HepG2 (cell line): ENCODE results near the gene CLNS1A. TPM values are rescaled to one million over a fixed set of nuclear protein-coding genes. Genes with fewer than 3 reads are reported as not detected.

Source experiments
- ATAC-seq: fragments of 200-7000 bp; cut with Tn5 transposase; 3 replicates; pipeline ENCODE4 v1.9.1; 2020; ENCODE audit warnings: mild to moderate bottlenecking, moderate library complexity
- BruUV-seq: library from RNA; stranded (reverse); fragments of 400-500 nt; replicated peaks from 2 replicates; lab custom pipeline; 2021; lab: Mats Ljungman, UMichigan
- CTCF ChIA-PET: fragments of 300-600 bp; formaldehyde crosslinking; extraction: SDS; loops from one replicate; lab custom pipeline; 2021; ENCODE audit warnings: low total read pairs, inconsistent platforms, low intra/inter-chr PET ratio; lab: Yijun Ruan, JAX
- POLR2A ChIA-PET: fragments of 350-600 bp; sonication (Branson Sonifier 250); formaldehyde crosslinking; loops from one replicate; lab custom pipeline; 2020; ENCODE audit warnings: antibody characterized with exemption, inconsistent platforms; lab: Yijun Ruan, JAX
- DNase-seq: peaks from one replicate; pipeline ENCODE4 v3.0.0-alpha.2; 2015; ENCODE audit warnings: low spot score
- FAIRE-seq: peaks from 3 replicates; lab custom pipeline; 2011; peaks lifted over from hg19 to GRCh38; lab: Jason Lieb, UNC
- H2AFZ ChIP-seq: one replicate; pipeline ENCODE4 v1.6.1; 2011; ENCODE audit warnings: low read length, inconsistent platforms
- H3K27ac ChIP-seq: fragments of 300-600 bp; 3 replicates; pipeline ENCODE4 v1.8.0; 2011; ENCODE audit warnings: mixed run types, mild to moderate bottlenecking, mixed read lengths, low read length, inconsistent platforms; ENCODE audit not compliant: insufficient read depth; ENCODE audit errors: extremely low read length
- H3K27me3 ChIP-seq, 2 experiments: fragments of 200-600 bp in 1 of 2; 2 replicates in 1 of 2; 3 replicates in 1 of 2; pipeline versions ENCODE4 v1.6.0 to v1.8.0; 2011; ENCODE audit warnings: low read length in 2 of 2, mild to moderate bottlenecking in 2 of 2, moderate library complexity in 2 of 2, inconsistent platforms in 1 of 2; ENCODE audit not compliant: insufficient read depth in 2 of 2, control insufficient read depth in 1 of 2
- H3K36me3 ChIP-seq, 2 experiments: fragments of 200-600 bp in 1 of 2; replicated peaks in 1 of 2; 2 replicates in 1 of 2; 3 replicates in 1 of 2; pipeline versions ENCODE4 v1.5.1 to v1.8.0; 2011; ENCODE audit warnings: low read length in 2 of 2, inconsistent platforms in 1 of 2; ENCODE audit not compliant: insufficient read depth in 2 of 2, control insufficient read depth in 1 of 2
- H3K4me1 ChIP-seq: 2 replicates; pipeline ENCODE4 v1.5.1; 2012; ENCODE audit warnings: low read length, inconsistent platforms; ENCODE audit not compliant: insufficient read depth
- H3K4me2 ChIP-seq: 2 replicates; pipeline ENCODE4 v1.6.0; 2011; ENCODE audit warnings: low read depth, low read length, inconsistent platforms
- H3K4me3 ChIP-seq, 3 experiments: fragments of 200-600 bp in 1 of 3; sonication (generic), shearing (Covaris generic) in 1 of 3; replicated peaks in 1 of 3; 2 replicates each; pipeline ENCODE4 v1.5.1; 2011 to 2016; ENCODE audit warnings: low read length in 3 of 3, inconsistent platforms in 2 of 3, low read depth in 2 of 3, mild to moderate bottlenecking in 2 of 3, control low read depth in 1 of 3, mixed read lengths in 1 of 3; ENCODE audit not compliant: insufficient read depth in 1 of 3
- H3K79me2 ChIP-seq: one replicate; pipeline ENCODE4 v1.6.1; 2011; ENCODE audit warnings: low read length, inconsistent platforms; ENCODE audit not compliant: insufficient read depth
- H3K9ac ChIP-seq: 2 replicates; pipeline ENCODE4 v1.6.0; 2011; ENCODE audit warnings: mild to moderate bottlenecking, low read depth, low read length, inconsistent platforms; ENCODE audit not compliant: insufficient read depth
- H3K9me3 ChIP-seq: 2 replicates; pipeline ENCODE4 v1.5.1; 2012; ENCODE audit warnings: mild to moderate bottlenecking, low read length
- H4K20me1 ChIP-seq: 2 replicates; pipeline ENCODE4 v1.6.0; 2011; ENCODE audit warnings: inconsistent platforms, mild to moderate bottlenecking, low read length, moderate library complexity; ENCODE audit not compliant: insufficient read depth
- BORCS8-MEF2B ChIP-seq: sonication (generic); formaldehyde crosslinking; IDR thresholded peaks from 2 replicates; pipeline ENCODE4 v1.8.0; 2022; ENCODE audit warnings: mild to moderate bottlenecking, missing genetic modification reagents
- CEBPB ChIP-seq: IDR thresholded peaks from 2 replicates; pipeline ENCODE4 v1.6.1; 2011; ENCODE audit warnings: low read depth, low read length, improper control_type of control experiment, borderline replicate concordance
- GABPA ChIP-seq, 2 experiments: IDR thresholded peaks; 2 replicates each; pipeline ENCODE4 v1.6.1; 2011 to 2016; ENCODE audit warnings: low read depth in 2 of 2, low read length in 1 of 2, missing biosample characterization in 1 of 2, missing genetic modification characterization in 1 of 2
- GZF1 ChIP-seq: sonication (generic); formaldehyde crosslinking; IDR thresholded peaks from 2 replicates; pipeline ENCODE4 v1.5.1; 2020; ENCODE audit warnings: mild to moderate bottlenecking, missing genetic modification reagents
- HNRNPL ChIP-seq: fragments of 200-400 bp; formaldehyde crosslinking; IDR thresholded peaks from 2 replicates; pipeline ENCODE4 v1.6.1; 2017; ENCODE audit warnings: mild to moderate bottlenecking, low read depth, low read length
- NCOA2 ChIP-seq: sonication (generic); formaldehyde crosslinking; IDR thresholded peaks from 2 replicates; pipeline ENCODE4 v1.8.0; 2022; ENCODE audit warnings: inconsistent platforms
- PRPF4 ChIP-seq: fragments of 200-400 bp; formaldehyde crosslinking; IDR thresholded peaks from 2 replicates; pipeline ENCODE4 v1.6.1; 2016; ENCODE audit warnings: low read length, low read depth; ENCODE audit not compliant: poor library complexity, severe bottlenecking
- SOX13 ChIP-seq, 3 experiments: fragments of 450-650 bp in 1 of 3; sonication (generic) in 1 of 3; formaldehyde crosslinking in 1 of 3; IDR thresholded peaks in 2 of 3; conservative IDR thresholded peaks in 1 of 3; 2 replicates each; pipeline versions ENCODE4 v1.5.0 to v1.6.1; 2016 to 2020; ENCODE audit warnings: antibody characterized with exemption in 1 of 3, mild to moderate bottlenecking in 1 of 3, missing compliant biosample characterization in 1 of 3, missing genetic modification reagents in 1 of 3, moderate library complexity in 1 of 3
- ZNF724P ChIP-seq: sonication (generic); formaldehyde crosslinking; IDR thresholded peaks from 2 replicates; pipeline ENCODE4 v1.8.0; 2022; ENCODE audit warnings: missing genetic modification reagents, borderline replicate concordance
- ZSCAN12 ChIP-seq: sonication (generic); formaldehyde crosslinking; IDR thresholded peaks from 2 replicates; pipeline ENCODE4 v1.9.0; 2021; ENCODE audit warnings: mild to moderate bottlenecking, missing genetic modification reagents
- WGBS: methylation state at CpG from one replicate; pipeline ENCODE4 v1.1.6; 2017; ENCODE audit warnings: low lambda C conversion rate; 5-methylcytosine and 5-hydroxymethylcytosine counted together
- in situ Hi-C: cut with HindIII; loops from 2 replicates; pipeline ENCODE4 v1.10.0; 2017; ENCODE audit warnings: low pct_unique_long_range_greater_than_20kb; ENCODE audit not compliant: extremely low pct_ligation_motif_present
- intact Hi-C: fragments of 100-400 bp; cut with micrococcal nuclease; formaldehyde crosslinking; loops from one replicate; pipeline ENCODE4 v1.10.0; 2022; ENCODE audit not compliant: unreplicated experiment
- polyA plus RNA-seq, 8 experiments: library from polyadenylated mRNA; depleted of rRNA in 3 of 8; stranded (reverse) in 7 of 8; unstranded in 1 of 8; fragments of >200 nt; fragmentation: Illumina TruSeq in 4 of 8; extraction: Trizol in 4 of 8; gene quantifications; 2 replicates each; pipeline versions ENCODE4 v1.2.1 to v1.2.3, GENCODE V29; 2011 to 2016; ENCODE audit warnings: low read depth in 4 of 8, missing spikeins in 1 of 8, mixed read lengths in 1 of 8; ENCODE audit not compliant: insufficient read depth in 1 of 8
- total RNA-seq, 5 experiments: library from RNA; depleted of rRNA; stranded (reverse); fragments of >200 nt; fragmentation: Illumina TruSeq; extraction: Trizol; gene quantifications; 2 replicates each; pipeline ENCODE4 v1.2.3, GENCODE V29; 2016; ENCODE audit warnings: low read depth in 1 of 5
- TF ChIP-seq, protein P1 (sequence below): sonication (generic); formaldehyde crosslinking; IDR thresholded peaks from 2 replicates; pipeline ENCODE4 v1.4.0; 2020; ENCODE audit warnings: mild to moderate bottlenecking, missing genetic modification reagents
- TF ChIP-seq, protein P2 (sequence below): sonication (generic); formaldehyde crosslinking; IDR thresholded peaks from 2 replicates; pipeline ENCODE4 v1.4.0; 2020; ENCODE audit warnings: mild to moderate bottlenecking, low read depth, missing genetic modification reagents

CLNS1A gene
- total and polyA plus RNA-seq, 2 of the 13 experiments (the other 11 are each of a cell fraction or from before 2014, with no cell fraction given) = 158 to 219 TPM

- no peak for TF ChIP-seq GABPA (IDR thresholded peaks at IDR 0.05; ENCODE audit: low read depth, low read length)
- no peak for TF ChIP-seq GABPA (CRISPR knock-in tag; IDR thresholded peaks at IDR 0.05; ENCODE audit: low read depth)
- peak; percentile 59; the same call in 1 of the 2 replicates for TF ChIP-seq CEBPB
Observed at GRCh38 chr11:77642228-77642627, 4.6 kb upstream of the CLNS1A start (continued).

GRCh38 chr11:77636731-77637344, 756 bp downstream of the CLNS1A start:
- peak overlapping the region; percentile 80 for H3K4me2 ChIP-seq
- no peaks in the 10 kb centered on the region; the same call in 1 of the 2 replicates for H4K20me1 ChIP-seq
- ATAC-seq (no peak), FAIRE-seq (peak; percentile 47), DNase-seq (no peak)
- WGBS = 0% methylated on average over 14 of the region's 14 CpGs
- H3K4me1 ChIP-seq = peaks cover 51% of the 10 kb centered on the region
- BruUV-seq = TSS peak; percentile 80
- peak overlapping the region; percentile 85 for H3K27ac ChIP-seq
- no peaks in the 10 kb centered on the region for H3K27me3 ChIP-seq
- no peaks in the 10 kb centered on the region for H3K36me3 ChIP-seq
- H2AFZ ChIP-seq = no peak overlapping the region
- H3K9ac ChIP-seq = peak overlapping the region; percentile 90
- in situ Hi-C loops = no loop called here
- intact Hi-C loops = no loop called here
- ChIA-PET CTCF (no interaction called here), POLR2A (interaction anchor here (1.0 to 1.7 kb wide), 4 partner anchors 9 to 358 kb away, joined by 3 to 8 read pairs (median 4); partner anchors contain the start of genes AQP11 and INTS4)
- peaks cover 47% of the 10 kb centered on the region for H3K79me2 ChIP-seq
- peak overlapping the region; percentile 82 to 90 (median 88) for H3K4me3 ChIP-seq
- H3K9me3 ChIP-seq = peaks cover 17% of the 10 kb centered on the region
- TF ChIP-seq, protein P1, sequence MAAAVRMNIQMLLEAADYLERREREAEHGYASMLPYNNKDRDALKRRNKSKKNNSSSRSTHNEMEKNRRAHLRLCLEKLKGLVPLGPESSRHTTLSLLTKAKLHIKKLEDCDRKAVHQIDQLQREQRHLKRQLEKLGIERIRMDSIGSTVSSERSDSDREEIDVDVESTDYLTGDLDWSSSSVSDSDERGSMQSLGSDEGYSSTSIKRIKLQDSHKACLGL = 0 out of 2 replicates have a peak, but pooled peaks have one; percentile 8
- TF ChIP-seq NCOA2 (CRISPR knock-in tag) = no peak
- TF ChIP-seq PRPF4 = no peak
- TF ChIP-seq HNRNPL = no peak
- TF ChIP-seq BORCS8-MEF2B = no peak
- no peak for TF ChIP-seq SOX13 (IDR thresholded peaks at IDR 0.05)
- TF ChIP-seq SOX13 (CRISPR knock-in tag; conservative IDR thresholded peaks at IDR 0.05 in 1 of 2, IDR thresholded peaks at IDR 0.05 in 1 of 2) = no peak
- TF ChIP-seq GZF1 (CRISPR knock-in tag) = peak; percentile 98
- TF ChIP-seq, protein P2, sequence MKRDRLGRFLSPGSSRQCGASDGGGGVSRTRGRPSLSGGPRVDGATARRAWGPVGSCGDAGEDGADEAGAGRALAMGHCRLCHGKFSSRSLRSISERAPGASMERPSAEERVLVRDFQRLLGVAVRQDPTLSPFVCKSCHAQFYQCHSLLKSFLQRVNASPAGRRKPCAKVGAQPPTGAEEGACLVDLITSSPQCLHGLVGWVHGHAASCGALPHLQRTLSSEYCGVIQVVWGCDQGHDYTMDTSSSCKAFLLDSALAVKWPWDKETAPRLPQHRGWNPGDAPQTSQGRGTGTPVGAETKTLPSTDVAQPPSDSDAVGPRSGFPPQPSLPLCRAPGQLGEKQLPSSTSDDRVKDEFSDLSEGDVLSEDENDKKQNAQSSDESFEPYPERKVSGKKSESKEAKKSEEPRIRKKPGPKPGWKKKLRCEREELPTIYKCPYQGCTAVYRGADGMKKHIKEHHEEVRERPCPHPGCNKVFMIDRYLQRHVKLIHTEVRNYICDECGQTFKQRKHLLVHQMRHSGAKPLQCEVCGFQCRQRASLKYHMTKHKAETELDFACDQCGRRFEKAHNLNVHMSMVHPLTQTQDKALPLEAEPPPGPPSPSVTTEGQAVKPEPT (CRISPR knock-in tag) = no peak
- TF ChIP-seq ZNF724P (CRISPR knock-in tag) = no peak
- no peak for TF ChIP-seq ZSCAN12 (CRISPR knock-in tag)
